PFSK-1 (cell line): ENCODE data around the gene PIGS.

Experiments
- FOXP2 ChIP-seq: optimal IDR thresholded peaks from 2 replicates; pipeline ENCODE3; 2011; ENCODE audit warnings: borderline replicate concordance, control low read depth, inconsistent platforms; ENCODE audit not compliant: insufficient read depth; ENCODE audit errors: extremely low read length, extremely low read depth
- POLR2AphosphoS5 ChIP-seq: IDR thresholded peaks from 2 replicates; pipeline ENCODE4 v1.6.1; 2012; ENCODE audit warnings: low read depth, mild to moderate bottlenecking, control low read depth, low read length, moderate library complexity
- REST ChIP-seq, 2 experiments: IDR thresholded peaks; 2 replicates each; pipeline versions ENCODE4 v1.6.1 to v1.8.0; 2011 to 2012; ENCODE audit warnings: low read depth in 2 of 2, low read length in 2 of 2, control low read depth in 1 of 2, inconsistent platforms in 1 of 2, mild to moderate bottlenecking in 1 of 2, moderate library complexity in 1 of 2; ENCODE audit not compliant: insufficient read depth in 1 of 2
- SIN3A ChIP-seq: IDR thresholded peaks from 2 replicates; pipeline ENCODE4 v1.6.1; 2012; ENCODE audit warnings: mild to moderate bottlenecking, low read length, moderate library complexity, borderline replicate concordance; ENCODE audit not compliant: insufficient read depth
- TAF1 ChIP-seq: IDR thresholded peaks from 2 replicates; pipeline ENCODE4 v1.6.1; 2012; ENCODE audit warnings: low read length, control low read depth, borderline replicate concordance; ENCODE audit not compliant: insufficient read depth

The PIGS gene

GRCh38 chr17:28554565-28554964 lies 16.8 kb downstream of the PIGS start:
- TF ChIP-seq FOXP2 (no peak), SIN3A (no peak), TAF1 (no peak), POLR2AphosphoS5 (no peak), REST (IDR thresholded peaks at IDR 0.05; ENCODE audit: insufficient read depth in 1 of 2, low read depth in 2 of 2, low read length in 2 of 2) (no peak)

- TF ChIP-seq FOXP2 (no peak), POLR2AphosphoS5 (no peak), TAF1 (no peak), REST (IDR thresholded peaks at IDR 0.05; ENCODE audit: insufficient read depth in 1 of 2, low read depth in 2 of 2, low read length in 2 of 2) (no peak), SIN3A (no peak)
These were observed 18.3 kb downstream of the PIGS start for GRCh38 chr17:28553000-28553505.

GRCh38 chr17:28552176-28552999 lies 18.9 kb downstream of the PIGS start, which contains the start of gene UNC119:
Gene UNC119 (minus strand): TSS chr17:28552624. CDS start chr17:28552557, 67 bp downstream.
- TF ChIP-seq FOXP2 (peak; percentile 13), POLR2AphosphoS5 (peak; percentile 90), REST (IDR thresholded peaks at IDR 0.05; ENCODE audit: insufficient read depth in 1 of 2, low read depth in 2 of 2, low read length in 2 of 2) (no peak), TAF1 (peak; percentile 77; the same call in 1 of the 2 replicates), SIN3A (no peak)

GRCh38 chr17:28551421-28552175 lies 19.7 kb downstream of the PIGS start:
- TF ChIP-seq TAF1 (no peak), FOXP2 (no peak), REST (IDR thresholded peaks at IDR 0.05; ENCODE audit: insufficient read depth in 1 of 2, low read depth in 2 of 2, low read length in 2 of 2) (no peak), SIN3A (no peak)
